ENCODE results near the gene IQCN. TPM values are rescaled to one million over a fixed set of nuclear protein-coding genes. Genes with fewer than 3 reads are reported as not detected.

Gene IQCN
- total RNA-seq, 4 donors from 2014 or later = 0.23 to 3.1 (median 0.96) TPM

GRCh38 chr19:18223860-18224524 is 50.3 kb downstream of the IQCN start:
- no peaks in the 10 kb centered on the region for H3K36me3 ChIP-seq
- peak overlapping the region; percentile 21 to 65 (median 35) for H3K4me3 ChIP-seq
- peaks cover 11 to 67% (median 13%) of the 10 kb centered on the region in 4 donors for H3K27me3 ChIP-seq
- intact Hi-C loops (cut with DNase I) = no loop called here
- TF ChIP-seq POLR2A (IDR thresholded peaks at IDR 0.05) = no peak
- peak in 1 of 6 experiments; percentile 9 for TF ChIP-seq CTCF (IDR thresholded peaks at IDR 0.05)
- peaks cover 10 to 38% (median 24%) of the 10 kb centered on the region in 3 donors for H3K4me1 ChIP-seq
- 7 to 9% methylated on average over 9 to 26 of the region's 39 CpGs for WGBS, 2 donors
- DNase-seq = no peak
- no peaks in the 10 kb centered on the region for H3K9me3 ChIP-seq
- peak overlapping the region in 2 of 4 donors; percentile 11 to 36 for H3K27ac ChIP-seq

GRCh38 chr19:18221815-18222725 is 52.2 kb downstream of the IQCN start:
- H3K4me3 ChIP-seq = no peak overlapping the region
- H3K27ac ChIP-seq = no peak overlapping the region
- no peak for DNase-seq
- intact Hi-C loops (cut with DNase I) = no loop called here
- no peaks in the 10 kb centered on the region for H3K9me3 ChIP-seq
- H3K4me1 ChIP-seq = peaks cover 10 to 38% (median 24%) of the 10 kb centered on the region in 3 donors
- H3K36me3 ChIP-seq = no peaks in the 10 kb centered on the region
- no peak for TF ChIP-seq CTCF (IDR thresholded peaks at IDR 0.05)
- no peak for TF ChIP-seq POLR2A (IDR thresholded peaks at IDR 0.05)
- 79 to 82% methylated on average over 17 to 24 of the region's 25 CpGs for WGBS, 2 donors
- H3K27me3 ChIP-seq = peaks cover 11 to 51% (median 13%) of the 10 kb centered on the region in 4 donors

GRCh38 chr19:18220632-18221275 is 53.5 kb downstream of the IQCN start:
- Histone ChIP-seq H3K27me3 (peaks cover 9 to 37% (median 10%) of the 10 kb centered on the region in 4 donors), H3K9me3 (no peaks in the 10 kb centered on the region), H3K36me3 (no peaks in the 10 kb centered on the region), H3K27ac (no peak overlapping the region), H3K4me1 (peaks cover 6 to 28% (median 20%) of the 10 kb centered on the region in 3 donors), H3K4me3 (no peak overlapping the region)
- TF ChIP-seq POLR2A (IDR thresholded peaks at IDR 0.05) (no peak), CTCF (IDR thresholded peaks at IDR 0.05) (no peak)
- WGBS, 2 donors = 0 to 20% methylated on average over 1 of the region's 33 CpGs
- no peak for DNase-seq
- intact Hi-C loops (cut with DNase I) = no loop called here

- TF ChIP-seq POLR2A (IDR thresholded peaks at IDR 0.05) (no peak), CTCF (IDR thresholded peaks at IDR 0.05) (no peak)
- intact Hi-C loops (cut with DNase I) = no loop called here
- Histone ChIP-seq H3K36me3 (no peaks in the 10 kb centered on the region), H3K27ac (no peak overlapping the region), H3K4me1 (peaks cover 5 to 21% (median 13%) of the 10 kb centered on the region in 3 donors), H3K9me3 (no peaks in the 10 kb centered on the region), H3K4me3 (no peak overlapping the region), H3K27me3 (peaks cover 2 to 31% (median 3%) of the 10 kb centered on the region in 4 donors)
- no peak for DNase-seq
- WGBS, 2 donors = 58 to 59% methylated on average over 2 to 11 of the region's 28 CpGs
Observed at GRCh38 chr19:18219911-18220631, 54.2 kb downstream of the IQCN start.

Data from esophagus squamous epithelium (tissue), 5 donors.